ENCODE data around the gene RBM33.
A peak's percentile ranks its signal among the peaks of the same experiment; 100 is the strongest.

RBM33 gene

DNA sequence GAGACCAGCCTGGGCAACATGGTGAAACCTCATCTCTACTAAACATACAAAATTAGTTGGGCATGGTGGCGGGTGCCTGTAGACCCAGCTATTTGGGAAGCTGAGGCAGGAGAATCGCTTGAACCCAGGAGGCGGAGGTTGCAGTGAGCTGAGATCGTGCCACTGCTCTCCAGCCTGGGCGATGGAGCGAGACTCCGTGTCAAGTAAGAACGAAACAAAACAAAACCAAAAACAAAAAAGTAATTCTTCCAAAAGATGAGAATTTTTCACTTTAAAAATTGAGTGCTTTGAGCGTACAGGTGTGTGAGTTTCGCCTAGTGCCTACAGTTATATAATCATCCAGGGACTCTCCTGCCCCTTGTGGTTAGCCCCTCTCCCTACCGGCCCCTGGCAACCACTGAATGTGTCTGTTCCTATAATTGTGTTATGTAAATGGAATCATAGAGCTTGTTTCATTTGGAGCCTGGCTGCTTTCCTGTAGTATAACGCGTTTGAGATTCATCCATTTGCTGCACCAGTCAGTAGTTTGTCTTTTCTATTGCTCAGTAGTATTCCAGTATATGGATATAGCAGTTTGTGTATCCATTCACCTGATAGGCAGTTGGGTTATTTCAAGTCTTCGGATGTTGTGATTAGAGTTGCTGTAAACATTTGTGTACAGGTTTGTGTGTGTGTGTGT lies 80.0 kb downstream of the RBM33 start:
- peak; percentile 80 for DNase-seq (ENCODE audit: low spot score)

DNA sequence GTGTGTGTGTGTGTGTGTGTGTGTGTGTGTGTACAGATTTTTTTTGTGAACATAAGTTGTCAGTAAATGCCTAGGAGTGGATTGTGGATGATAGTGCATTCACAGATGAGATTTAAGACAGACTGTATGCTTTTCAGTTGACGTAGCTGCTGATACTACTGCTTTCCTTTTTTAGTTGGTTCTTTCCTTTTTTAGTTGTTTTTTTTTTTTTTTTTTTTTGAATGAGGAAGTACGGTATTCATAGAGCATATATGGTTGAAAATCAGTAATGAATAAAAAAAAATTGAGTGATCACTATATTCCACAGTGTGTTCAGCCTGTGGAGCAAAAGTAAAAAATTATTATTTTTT lies 80.5 kb downstream of the RBM33 start:
- DNase-seq (ENCODE audit: low spot score): peak; percentile 57

DNA sequence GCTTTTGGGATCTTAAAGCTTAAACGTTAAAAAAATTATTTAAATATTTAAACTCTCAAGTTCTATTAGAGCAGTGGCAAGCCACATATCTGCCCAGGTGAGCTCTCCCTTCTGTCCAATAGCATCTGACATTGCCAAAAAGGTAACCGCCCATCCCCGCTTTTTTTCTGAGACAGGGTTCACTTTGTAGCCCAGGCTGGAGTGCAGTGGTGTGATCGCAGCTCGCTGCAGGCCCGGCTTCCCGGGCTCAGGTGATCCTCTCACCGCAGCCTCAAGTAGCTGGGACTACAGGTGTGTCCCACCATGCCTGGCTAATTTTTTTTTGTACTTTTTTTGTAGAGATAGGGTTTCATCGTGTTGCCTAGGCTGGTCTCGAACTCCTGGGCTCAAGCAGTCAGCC lies 83.2 kb downstream of the RBM33 start:
- no peak for DNase-seq (ENCODE audit: low spot score)

DNA sequence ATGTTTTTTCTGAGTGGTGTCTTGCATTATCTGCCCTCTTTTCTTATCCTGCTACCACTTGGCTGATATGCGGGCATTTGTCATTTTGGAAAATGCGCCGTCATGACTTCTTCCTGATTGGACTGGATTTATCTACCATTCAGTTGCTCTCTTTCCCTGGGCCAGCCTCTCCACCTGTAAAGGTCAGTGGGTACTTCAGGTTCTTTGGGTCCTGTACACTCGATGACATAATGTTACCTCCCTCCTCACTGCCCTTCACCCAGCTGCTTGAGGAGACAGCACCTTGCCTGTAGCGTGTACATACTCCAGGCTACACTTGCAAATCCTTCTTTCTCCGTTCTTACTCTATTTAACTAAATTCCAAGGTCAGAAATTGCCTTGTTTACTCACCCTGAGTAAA lies 83.7 kb downstream of the RBM33 start:
- DNase-seq (ENCODE audit: low spot score): no peak

DNA sequence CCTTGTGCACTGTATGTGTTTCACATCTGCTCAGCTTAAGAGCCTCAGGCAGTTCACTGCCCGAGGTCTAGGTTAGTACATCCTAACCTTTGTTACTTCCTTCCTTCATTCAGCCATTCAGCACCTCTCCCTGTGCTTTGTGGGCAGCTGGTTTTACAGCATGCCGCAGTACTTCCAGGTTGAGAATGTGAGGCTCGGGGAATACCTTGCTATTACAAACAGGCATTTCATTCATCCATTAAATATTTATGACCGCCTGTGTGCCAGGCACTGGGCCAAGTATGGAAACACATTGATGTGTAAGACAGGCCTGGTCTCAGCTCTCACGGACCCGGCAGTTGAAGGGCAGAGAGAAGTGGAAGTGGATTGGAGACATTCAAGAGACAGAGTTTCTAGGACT lies 85.4 kb downstream of the RBM33 start:
- no peak for DNase-seq (ENCODE audit: low spot score)

DNA sequence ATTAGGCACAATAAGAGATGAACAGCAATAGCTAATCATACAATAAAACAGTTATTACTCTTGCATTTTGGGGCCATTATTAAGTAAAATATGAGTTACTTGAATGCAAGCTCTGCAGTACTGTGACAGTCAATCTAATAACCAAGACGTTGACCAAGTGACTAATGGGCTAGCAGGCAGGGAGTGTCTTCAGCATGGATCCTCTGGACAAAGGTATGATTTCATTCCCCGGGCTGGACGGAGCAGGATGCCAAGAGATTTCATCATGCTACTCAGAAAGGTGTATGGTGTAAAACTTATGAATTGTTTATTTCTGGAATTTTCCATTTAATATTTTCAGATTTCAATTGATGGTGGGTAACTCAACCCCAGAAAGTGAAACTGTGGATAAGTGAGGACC lies 86.9 kb downstream of the RBM33 start:
- DNase-seq (ENCODE audit: low spot score): no peak

DNA sequence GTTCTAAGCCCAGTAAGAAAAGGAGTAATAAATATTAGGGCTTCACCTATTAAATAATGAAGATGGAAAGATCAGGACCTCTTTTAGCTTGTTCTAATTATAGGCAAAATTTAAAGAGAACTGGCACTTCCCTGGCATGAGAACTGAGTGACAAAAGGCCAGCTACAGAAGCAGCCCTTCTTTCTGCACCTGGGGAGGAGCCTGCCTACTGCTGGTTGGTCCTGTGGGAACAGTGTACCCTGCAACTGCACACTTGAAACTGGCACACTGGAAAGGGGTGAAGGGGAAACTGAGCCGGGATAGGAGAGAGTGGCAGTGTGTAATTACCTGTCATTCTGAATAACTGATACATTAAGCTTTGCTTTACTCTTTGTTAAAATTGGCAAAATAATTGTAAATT lies 87.4 kb downstream of the RBM33 start:
- no peak for DNase-seq (ENCODE audit: low spot score)

DNA sequence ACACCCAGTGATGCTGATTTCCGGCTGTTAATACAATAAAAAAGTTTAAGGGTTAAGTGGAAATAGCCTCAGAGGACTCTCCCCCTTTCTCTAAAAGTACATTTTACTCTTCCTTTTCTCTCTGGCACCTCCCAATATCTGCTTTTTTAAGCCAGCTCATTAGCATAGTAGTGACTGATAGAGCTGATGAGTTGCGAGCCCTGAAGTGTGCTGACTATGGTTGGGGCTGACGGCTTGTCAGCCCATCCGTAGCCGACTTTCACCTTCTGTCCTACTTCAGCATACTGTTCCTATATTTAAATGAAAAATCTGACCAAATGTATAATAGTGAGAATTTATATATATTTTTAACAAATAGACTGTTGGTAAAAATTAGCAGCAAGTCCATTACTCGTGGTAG lies 87.8 kb downstream of the RBM33 start:
- no peak for DNase-seq (ENCODE audit: low spot score)

DNA sequence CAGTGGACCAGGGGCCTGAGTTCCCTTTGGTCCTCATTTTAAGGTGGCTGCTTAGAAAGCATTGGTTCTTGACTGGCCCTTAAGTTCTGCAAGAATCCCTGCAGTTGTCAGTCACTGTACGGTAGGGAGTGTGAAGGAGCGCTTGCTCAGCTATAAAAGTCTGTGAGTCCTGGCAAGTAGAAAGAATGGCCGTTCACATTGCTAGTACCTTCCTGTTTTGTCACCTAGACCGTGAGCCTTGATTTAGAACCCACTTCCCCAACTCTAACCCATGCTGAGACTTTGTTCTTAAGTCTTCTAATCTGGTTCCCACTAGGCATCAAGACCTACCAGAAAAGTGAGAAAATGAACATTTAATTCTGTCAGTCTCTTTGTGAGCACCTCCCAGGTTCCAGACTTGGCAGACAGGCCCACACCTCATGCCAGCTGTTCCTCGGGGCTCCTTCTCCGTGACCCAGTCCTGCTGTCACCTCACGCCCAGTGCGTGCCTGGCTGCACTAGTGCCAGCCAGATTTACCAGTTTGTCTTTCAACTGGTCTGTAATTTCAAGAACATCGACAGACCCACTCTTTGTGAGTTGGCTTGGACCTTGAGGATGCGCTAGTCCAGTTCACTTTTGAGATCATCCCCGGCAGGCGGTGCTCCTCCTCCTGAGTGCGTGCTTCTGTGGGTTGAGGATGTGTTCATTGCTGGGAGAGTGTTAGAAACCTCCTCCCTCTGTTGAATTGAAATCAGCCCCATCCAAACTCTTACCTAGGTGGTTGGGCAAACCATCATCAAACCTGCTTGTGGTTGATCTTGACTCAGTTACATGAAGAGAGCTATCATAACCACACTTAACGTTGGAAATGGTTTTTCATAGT lies 89.4 kb downstream of the RBM33 start:
- DNase-seq (ENCODE audit: low spot score): no peak

DNA sequence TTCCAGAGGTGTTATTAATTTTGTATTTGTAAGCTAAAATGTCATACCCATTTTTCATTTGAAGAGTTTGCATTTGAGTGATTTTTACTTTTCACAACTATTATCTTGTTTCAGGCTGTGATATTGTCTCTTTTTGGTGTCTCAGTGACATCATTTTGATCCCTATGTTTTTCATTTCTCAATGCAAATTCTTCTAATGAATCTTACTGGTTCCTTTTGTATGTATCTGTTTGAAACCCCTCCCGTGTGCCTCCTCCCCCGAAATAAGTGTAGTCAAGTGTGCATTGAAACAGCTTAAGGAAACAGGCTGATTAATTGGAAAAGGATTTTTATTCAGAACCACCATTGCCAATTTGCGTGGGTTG lies 90.0 kb downstream of the RBM33 start:
- no peak for DNase-seq (ENCODE audit: low spot score)

DNA sequence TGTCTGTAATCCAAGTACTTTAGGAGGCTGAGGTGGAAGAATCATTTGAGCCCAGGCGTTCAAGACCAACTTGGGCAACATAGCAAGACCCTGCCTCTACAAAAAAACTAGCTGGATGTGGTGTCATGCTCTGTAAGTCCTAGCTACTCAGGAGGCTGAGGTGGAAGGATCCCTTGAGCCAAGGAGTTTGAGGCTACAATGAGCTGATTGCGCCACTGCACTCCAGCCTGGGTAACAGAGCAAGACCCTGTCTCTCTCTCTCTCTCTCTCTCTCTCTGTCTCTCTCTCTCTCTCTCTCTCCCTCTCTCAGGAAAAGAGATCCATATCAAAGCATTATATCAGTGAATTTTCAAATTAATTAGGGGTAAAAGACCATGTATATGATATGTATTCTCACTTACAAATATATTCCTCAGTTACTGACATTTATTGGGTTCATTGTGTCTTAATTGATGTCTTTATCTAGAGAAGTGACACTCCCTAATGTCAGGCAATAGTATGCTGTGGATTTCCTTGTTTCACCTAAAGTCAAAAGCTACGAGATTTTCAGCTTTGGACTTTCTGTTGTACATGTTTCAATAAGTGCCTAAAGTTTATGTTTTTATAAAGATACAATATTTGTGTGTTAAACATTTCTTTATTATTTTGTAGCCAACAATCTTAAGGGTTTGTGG lies 91.1 kb downstream of the RBM33 start:
- DNase-seq (ENCODE audit: low spot score): no peak

DNA sequence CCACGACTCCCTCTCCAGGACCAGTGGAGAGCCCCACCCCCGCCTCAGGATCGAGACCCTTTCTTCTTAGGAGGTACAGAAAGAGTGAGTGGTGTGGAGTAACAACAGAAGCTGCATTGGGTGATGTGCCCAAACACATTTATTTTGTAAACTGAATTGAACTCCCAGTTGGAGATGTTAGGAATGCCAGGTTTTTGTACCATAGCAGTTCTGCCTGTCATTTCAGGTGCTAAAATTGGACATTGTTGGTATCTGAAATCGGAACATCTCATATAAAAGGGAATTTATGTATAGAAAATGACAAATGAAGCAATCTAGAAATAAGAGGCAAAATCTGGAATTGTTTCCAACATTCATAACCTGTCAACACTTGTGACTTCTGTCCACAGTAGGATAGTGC lies 93.1 kb downstream of the RBM33 start:
- no peak for DNase-seq (ENCODE audit: low spot score)

DNA sequence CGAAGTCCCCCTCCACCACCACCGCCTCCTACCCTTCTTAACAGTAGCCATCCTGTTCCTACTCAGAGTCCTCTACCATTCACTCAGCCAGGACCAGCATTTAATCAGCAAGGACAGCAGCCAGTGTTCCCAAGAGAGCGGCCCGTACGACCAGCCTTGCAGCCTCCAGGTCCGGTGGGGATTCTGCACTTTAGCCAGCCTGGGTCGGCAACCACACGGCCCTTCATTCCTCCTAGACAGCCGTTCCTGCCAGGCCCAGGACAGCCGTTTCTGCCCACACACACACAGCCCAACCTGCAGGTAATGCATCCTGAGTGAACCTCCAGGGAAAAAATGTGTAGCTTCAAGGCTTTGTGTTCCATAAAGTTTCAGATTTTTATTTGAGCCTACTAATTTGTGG lies 93.6 kb downstream of the RBM33 start:
- no peak for DNase-seq (ENCODE audit: low spot score)

DNA sequence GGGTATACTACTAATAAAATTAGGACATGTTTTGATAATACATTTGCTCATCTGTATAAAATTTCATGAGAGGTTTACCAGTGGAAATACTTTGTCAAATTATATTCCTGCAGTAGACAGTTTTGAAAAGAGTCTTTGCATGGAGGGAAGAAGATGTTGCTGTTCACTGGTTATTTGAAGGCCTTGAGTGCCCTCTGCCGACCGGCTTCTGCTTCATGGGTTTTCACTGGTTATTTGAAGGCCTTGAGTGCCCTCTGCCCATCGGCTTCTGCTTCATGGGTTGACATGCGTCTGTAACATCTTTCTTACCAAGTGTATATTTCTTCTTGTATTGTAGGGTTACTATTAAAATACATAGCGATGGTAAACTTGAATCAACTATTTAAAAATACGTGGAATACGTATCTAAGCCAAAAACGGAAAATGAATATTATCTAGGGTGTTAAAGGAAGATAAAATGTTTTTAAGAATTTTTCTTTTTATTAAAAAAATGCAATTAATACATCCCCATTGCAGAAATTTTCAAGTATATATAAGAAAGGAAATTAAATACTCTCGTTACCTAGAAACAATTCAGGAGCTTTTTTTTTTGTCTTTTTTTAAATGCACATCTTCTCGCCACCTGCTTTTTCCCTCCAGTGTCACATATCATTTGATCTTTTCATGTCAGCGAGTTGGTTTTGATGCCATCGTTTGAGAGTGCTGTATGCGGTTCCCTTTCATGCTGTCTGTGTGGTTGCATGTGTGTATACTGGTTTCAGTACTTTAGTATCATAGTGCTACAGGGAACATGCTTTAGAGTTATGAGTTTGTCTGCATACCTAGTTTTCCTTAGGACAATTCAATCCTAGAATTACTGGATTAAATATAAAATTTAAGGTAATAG lies 94.4 kb downstream of the RBM33 start:
- DNase-seq (ENCODE audit: low spot score): peak; percentile 92

DNA sequence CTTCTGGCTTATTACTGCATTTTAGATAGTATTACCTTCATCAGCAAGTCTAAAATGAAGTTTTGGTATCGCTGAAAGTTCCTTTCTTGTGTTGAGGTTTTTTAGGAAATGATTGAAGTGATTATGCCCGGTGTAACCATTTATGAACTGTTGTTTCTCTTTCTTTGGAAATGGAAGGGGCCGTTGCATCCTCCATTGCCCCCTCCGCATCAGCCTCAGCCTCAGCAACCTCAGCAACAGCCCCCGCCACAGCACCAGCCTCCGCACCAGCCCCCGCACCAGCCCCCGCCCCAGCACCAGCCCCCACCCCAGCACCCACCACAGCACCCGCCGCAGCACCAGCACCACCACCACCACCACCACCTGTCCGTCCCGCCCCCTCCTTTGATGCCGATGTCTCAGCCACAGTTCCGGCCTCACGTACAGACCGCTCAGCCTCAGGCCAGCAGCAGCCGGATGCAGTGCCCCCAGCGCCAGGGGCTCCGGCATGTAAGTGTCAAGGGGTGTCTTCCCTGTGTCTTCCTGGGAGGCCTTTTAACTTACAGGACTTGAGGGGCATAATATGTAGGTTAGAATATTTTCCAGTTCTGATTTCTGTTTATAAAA lies 95.2 kb downstream of the RBM33 start:
- DNase-seq (ENCODE audit: low spot score): no peak

DNA sequence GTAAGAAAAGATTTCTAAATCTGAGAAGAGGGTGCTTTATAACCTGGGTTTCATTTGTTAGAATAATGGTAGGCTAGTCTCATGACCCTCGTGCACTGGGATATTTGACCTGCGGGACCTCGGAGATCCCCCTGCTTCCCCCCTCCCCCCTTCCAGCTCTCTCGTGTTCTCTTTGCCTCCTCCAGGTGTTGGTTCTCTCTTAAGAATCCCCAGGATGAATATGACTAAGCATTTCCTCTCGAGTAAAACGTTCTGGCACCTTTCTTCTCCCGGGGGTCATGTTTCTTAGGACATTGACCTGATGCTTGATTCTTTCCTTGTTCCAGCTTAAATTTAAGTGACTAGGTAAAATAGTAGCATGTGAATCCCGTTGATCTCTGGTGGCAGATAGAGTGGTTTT lies 96.6 kb downstream of the RBM33 start:
- no peak for DNase-seq (ENCODE audit: low spot score)

DNA sequence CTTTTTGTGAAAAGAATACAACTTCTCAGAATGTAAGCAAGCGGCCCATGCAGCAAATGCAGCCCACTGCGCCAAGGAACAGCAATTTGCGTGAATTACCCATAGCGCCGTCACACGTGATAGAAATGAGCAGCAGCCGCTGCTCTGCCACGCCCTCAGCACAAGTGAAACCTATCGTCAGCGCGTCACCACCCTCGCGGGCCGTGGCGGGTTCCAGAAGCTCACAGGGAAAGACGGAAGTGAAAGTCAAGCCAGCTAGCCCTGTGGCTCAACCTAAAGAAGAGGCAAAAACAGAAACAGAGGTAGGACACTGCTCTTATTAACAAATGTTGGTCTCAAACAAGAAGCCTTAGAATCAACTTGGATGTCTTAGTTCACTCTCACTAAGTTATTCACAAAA lies 97.3 kb downstream of the RBM33 start:
- DNase-seq (ENCODE audit: low spot score): no peak

DNA sequence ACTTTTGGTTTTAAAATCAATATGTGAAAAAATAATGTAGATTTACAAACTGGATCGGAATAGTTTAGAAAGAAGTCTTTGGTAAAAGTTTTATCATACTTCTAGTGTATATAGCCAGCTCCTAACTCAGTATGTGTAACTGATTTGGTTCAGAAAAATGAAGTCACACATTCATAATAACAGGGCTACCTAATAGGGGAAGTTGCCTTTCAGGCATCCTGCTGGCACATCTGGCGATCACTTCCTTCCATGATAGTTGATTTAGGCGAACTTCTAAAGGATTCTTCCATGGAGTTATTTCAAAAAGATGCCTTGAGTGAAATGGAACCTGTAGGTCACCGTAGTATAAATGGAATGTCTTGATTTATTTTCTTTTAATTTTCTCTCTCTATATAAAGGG lies 98.7 kb downstream of the RBM33 start:
- DNase-seq (ENCODE audit: low spot score): no peak

DNA sequence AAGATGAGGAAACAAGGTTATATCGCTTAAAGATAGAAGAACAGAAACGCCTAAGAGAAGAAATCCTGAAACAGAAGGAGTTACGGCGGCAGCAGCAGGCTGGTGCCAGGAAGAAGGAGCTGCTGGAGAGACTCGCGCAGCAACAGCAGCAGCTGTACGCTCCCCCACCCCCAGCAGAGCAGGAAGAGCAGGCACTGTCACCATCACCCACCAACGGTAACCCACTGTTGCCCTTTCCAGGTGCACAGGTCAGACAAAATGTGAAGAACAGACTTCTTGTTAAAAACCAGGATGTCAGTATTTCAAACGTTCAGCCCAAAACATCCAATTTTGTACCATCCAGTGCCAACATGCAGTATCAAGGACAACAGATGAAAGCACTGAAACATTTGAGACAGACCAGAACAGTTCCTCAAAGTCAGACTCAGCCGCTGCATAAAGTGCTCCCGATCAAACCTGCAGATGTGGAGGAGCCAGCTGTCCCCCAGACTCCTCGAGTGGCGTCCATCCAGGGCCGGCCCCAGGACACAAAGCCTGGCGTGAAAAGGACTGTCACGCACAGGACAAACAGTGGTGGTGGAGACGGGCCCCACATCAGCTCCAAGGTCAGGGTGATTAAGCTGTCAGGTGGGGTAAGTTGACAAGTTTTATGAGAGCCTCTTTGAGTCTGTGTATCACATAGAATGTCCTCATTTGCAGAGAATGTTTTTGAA lies 100.7 kb downstream of the RBM33 start:
- DNase-seq (ENCODE audit: low spot score): no peak

DNA sequence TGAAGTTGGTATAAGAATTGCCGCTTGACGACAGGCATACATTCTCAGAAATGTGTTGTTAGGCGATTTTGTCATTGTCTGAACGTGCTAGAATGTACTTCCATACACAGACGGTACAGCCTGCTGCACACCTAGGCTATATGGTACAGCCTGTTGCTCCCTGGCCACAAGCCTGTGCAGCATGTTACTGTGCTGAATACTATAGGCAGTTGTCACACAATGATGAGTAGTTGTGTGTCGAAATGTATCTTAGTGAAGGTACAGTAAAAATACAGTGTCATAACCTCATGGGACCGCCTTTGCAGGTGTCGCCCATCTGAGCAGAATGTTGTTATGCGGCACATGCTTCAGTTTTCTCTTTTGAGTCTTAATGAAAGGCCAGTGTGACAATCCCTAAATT lies 101.3 kb downstream of the RBM33 start:
- DNase-seq (ENCODE audit: low spot score): no peak

DNA sequence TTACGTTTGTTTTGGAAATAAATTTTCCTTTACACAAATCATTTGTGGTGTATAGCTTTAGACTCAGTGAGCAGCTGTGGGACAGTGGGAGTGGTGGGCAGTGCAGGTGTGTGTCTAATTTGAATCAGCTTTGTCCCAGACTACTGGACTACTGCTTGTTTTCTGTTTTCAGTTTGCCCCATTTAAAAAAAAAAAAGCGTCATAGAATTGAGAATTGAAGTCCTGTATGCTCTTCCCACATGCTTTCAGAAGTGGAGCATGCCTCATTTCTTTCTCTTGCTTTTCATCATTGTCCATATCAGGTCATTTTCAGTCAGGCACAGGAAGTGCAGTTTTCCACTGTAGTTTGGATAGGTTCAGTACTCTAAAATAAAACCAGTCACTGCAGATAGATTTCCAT lies 101.7 kb downstream of the RBM33 start:
- DNase-seq (ENCODE audit: low spot score): no peak
